ENCODE results near the gene LDLRAD3. TPM values are rescaled to one million over a fixed set of nuclear protein-coding genes. Genes with fewer than 3 reads are reported as not detected.
A peak's percentile ranks its signal among the peaks of the same experiment; 100 is the strongest.

Gene LDLRAD3
- total RNA-seq, 1 donor from 2014 or later: 0.98 TPM

GRCh38 chr11:36227044-36227443 lies 283.2 kb downstream of the LDLRAD3 start:
- DNase-seq (ENCODE audit: low spot score): no peak

GRCh38 chr11:36228689-36229088 lies 284.8 kb downstream of the LDLRAD3 start:
- ATAC-seq: no peak
- DNase-seq (ENCODE audit: low spot score): no peak

More at GRCh38 chr11:36227044-36227443, 283.2 kb downstream of the LDLRAD3 start:
- no peak for ATAC-seq

DNA sequence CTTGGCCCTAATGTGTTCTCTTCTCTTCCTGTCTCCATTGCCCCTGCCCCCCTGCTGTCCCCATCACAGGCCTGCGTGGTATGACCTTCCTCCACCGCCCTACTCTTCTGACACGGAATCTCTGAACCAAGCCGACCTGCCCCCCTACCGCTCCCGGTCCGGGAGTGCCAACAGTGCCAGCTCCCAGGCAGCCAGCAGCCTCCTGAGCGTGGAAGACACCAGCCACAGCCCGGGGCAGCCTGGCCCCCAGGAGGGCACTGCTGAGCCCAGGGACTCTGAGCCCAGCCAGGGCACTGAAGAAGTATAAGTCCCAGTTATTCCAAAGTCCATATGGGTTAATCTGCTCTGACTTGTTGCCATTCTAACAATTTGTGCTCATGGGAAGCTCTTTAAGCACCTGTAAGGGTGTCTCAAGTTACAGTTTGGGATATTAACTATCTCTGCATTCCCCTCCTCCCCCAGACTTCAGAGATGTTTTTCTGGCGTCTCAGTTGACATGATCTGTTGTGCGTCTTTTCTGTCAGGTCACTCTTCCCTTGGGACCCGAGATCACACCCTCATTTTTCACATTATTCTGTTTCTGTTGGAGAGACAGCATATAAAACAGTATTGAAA lies 285.3 kb downstream of the LDLRAD3 start:
- no peak for ATAC-seq
- no peak for DNase-seq (ENCODE audit: low spot score)

- no peak for ATAC-seq
- DNase-seq (ENCODE audit: low spot score): no peak
Observed at GRCh38 chr11:36230779-36231699, 287.2 kb downstream of the LDLRAD3 start.

- ATAC-seq (no peak), DNase-seq (ENCODE audit: low spot score) (no peak)
Observed at GRCh38 chr11:36233204-36233603, 289.3 kb downstream of the LDLRAD3 start.

DNA sequence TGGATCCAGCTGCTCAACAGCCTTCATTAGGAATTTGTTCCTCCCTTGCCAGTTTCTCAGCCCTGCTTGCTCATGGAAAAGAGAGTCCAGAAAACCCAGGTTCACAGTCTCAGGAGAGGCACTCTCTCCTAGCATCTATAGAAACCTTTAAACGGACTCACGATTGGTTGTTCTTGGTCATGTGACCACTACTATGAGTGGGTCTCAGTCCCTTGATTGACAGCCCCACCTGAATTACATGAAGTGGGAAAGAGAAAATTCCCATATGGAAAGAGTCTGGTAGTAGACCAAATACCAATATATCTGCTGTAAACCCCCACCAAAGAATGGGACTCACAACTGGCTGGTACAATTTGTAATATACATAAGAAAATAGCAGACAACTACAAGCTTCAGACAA lies 291.0 kb downstream of the LDLRAD3 start:
- DNase-seq (ENCODE audit: low spot score): no peak
- no peak for ATAC-seq

DNA sequence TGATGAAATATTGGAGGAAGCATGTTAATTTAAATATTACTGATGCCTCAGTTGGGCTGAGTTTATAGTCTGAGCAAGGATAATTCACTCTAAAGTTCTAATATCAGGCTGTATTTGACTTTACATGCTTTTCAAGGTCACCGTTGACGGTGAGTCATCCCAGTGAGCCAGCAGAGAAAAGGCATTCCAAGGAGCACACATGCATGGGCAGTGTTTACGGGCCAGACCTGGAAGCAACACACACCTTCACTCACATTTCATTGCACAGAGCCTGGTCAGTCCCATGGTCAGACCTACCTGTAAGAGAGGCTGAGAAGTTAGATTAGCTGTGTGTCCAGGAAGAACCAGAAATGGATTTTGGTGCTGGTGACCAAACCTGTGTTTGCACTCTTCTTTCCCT lies 291.9 kb downstream of the LDLRAD3 start:
- no peak for DNase-seq (ENCODE audit: low spot score)
- ATAC-seq: no peak

DNA sequence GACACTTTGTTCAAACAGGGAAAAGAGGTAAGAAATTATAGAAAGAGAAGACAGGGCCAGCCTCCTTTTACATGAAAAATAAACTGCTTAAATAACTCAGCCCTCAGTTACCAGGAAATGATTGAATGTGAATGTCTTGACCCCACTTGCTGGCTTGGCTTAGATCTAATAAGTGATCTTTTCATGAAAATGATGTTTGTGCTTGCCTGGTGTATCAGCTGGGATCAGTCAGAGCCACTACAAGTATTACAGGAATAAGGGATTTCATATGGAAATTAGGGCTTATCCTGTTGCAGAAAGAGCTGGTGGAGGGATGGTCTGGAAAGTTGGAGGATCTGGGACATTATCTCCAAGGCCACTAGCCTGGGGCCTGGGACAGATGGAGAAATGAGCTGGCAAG lies 293.5 kb downstream of the LDLRAD3 start:
- ATAC-seq: no peak
- DNase-seq (ENCODE audit: low spot score): no peak

- no peak for ATAC-seq
- no peak for DNase-seq (ENCODE audit: low spot score)
Observed at GRCh38 chr11:36238036-36238631, 294.3 kb downstream of the LDLRAD3 start.

DNA sequence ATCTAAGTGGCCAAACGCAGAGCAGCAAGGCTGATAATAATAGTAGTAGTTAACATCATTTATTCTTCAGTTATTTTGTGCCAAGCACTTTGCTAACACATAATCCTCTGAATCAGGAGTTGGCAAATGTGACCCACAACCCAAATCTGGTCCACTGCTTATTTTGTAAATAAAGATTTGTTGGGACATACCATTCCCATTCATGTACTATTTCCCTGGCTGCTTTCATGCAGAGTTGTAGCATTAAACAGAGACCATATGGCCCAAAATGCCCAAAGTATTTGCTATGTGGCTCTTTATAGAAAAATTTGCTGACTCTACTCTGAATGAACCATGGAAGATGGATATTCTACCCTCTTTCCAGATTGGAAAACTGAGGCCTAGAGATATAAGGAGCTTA lies 295.0 kb downstream of the LDLRAD3 start:
- ATAC-seq: no peak
- no peak for DNase-seq (ENCODE audit: low spot score)

- DNase-seq (ENCODE audit: low spot score) (no peak), ATAC-seq (no peak)
Observed at GRCh38 chr11:36239636-36240035, 295.8 kb downstream of the LDLRAD3 start.

- ATAC-seq (no peak), DNase-seq (ENCODE audit: low spot score) (no peak)
Observed at GRCh38 chr11:36240173-36240572, 296.3 kb downstream of the LDLRAD3 start.

DNA sequence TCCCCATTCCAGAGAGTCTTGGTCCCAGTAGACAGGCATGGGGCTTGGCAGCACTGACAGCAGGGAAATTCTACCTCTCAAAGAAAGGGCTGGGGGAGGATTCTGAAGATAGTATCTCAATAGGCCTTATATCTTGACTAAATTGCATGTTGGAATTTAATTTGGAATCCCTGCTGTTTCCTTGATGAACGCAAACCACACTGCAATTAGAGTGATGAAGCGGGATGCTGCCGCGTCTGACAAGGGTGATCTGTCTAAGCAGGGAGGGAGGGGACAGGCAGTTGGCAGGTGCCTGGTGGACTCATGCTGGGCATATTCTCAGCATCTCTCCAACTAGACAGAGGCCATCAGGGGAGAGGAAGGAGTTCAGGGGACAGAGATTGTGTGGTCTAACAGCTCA lies 296.9 kb downstream of the LDLRAD3 start:
- no peak for ATAC-seq

GRCh38 chr11:36241497-36241896 lies 297.6 kb downstream of the LDLRAD3 start:
- DNase-seq (ENCODE audit: low spot score) (no peak), ATAC-seq (no peak)

More for the DNA sequence above, 296.9 kb downstream of the LDLRAD3 start:
- no peak for DNase-seq (ENCODE audit: low spot score)

- DNase-seq (ENCODE audit: low spot score) (no peak), ATAC-seq (no peak)
Observed at GRCh38 chr11:36243641-36244040, 299.8 kb downstream of the LDLRAD3 start.

- ATAC-seq (peak; percentile 50), DNase-seq (ENCODE audit: low spot score) (no peak)
Observed at GRCh38 chr11:36247493-36247892, 303.6 kb downstream of the LDLRAD3 start.

DNA sequence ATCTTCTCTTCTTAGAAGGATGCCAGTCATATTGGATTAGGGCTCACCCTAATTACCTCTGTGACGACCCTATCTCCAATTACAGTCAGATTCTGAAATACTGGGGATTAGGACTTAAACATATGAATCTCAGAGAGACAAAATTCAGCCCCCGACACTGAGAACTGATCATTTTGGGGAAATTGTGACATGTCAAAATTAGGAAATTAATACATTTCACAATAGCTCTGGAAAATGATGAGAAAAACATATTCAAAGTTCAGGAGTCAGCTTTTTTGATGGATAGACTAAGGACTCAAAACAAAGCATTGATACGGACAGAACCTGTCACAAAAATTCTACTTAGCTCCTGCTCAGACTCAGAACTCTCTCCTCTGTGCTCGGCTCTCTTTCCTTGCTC lies 304.6 kb downstream of the LDLRAD3 start:
- ATAC-seq (no peak), DNase-seq (ENCODE audit: low spot score) (no peak)

DNA sequence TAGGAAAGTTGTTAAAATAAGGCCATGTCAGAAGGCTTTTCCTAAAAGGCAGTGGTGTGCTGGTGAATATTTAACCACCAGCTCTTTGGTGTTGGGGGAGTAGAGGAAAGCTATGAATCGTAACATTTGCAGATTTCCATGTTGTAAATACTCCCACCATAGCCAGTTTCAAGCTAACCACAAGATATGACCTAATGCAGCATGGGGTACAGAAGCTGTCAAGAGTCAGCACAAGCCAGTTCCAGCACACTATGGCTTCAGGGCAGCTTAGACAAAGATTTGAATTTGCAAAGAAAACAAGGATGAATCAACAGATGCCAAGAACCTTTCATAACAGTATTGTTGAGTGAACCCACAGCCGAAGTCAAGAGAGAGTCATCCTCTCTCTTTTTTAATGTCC lies 305.4 kb downstream of the LDLRAD3 start:
- no peak for DNase-seq (ENCODE audit: low spot score)
- peak; percentile 64 for ATAC-seq

- no peak for DNase-seq (ENCODE audit: low spot score)
- ATAC-seq: no peak
Observed at GRCh38 chr11:36251823-36252222, 308.0 kb downstream of the LDLRAD3 start.

GRCh38 chr11:36253238-36253637 lies 309.4 kb downstream of the LDLRAD3 start:
- no peak for ATAC-seq
- DNase-seq (ENCODE audit: low spot score): no peak

DNA sequence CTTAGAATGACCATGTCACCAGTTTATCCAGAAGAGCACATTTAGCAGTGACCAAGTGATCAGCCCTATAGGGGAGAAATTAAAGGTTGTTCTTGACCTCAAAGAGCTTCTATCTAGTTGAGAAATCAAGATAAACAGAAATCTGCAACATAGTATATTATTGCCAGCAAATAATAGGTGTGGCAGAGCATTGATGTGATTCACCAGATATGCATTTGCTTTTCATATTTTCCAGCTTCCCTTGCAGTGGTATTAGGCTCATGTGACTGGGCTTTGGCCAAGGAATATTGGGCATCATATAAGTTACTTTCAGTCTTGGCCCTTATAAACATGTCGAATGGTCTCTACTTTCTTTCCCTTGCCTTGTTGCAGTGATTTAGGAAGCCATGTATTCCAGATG lies 310.9 kb downstream of the LDLRAD3 start:
- DNase-seq (ENCODE audit: low spot score): no peak
- ATAC-seq: no peak

GRCh38 chr11:36257351-36257750 lies 313.5 kb downstream of the LDLRAD3 start:
- DNase-seq (ENCODE audit: low spot score) (no peak), ATAC-seq (no peak)

Measured in left lobe of liver (tissue), 2 donors.